Common myeloid progenitor, CD34-positive (primary cell): ENCODE results near the gene FAM25A.
"Not testable (repeated sequence)": the region's sequence is repeated elsewhere in the genome, so short reads cannot be mapped to it uniquely, and the experiment has no call there.

Source experiments
- CTCF ChIA-PET: fragments of 350-600 bp; sonication (Branson Sonifier 250); formaldehyde crosslinking; loops from one replicate; lab custom pipeline; 2021; ENCODE audit warnings: antibody characterized with exemption; lab: Charles Lee
- POLR2A ChIA-PET: fragments of 350-600 bp; sonication (Branson Sonifier 250); formaldehyde crosslinking; loops from one replicate; lab custom pipeline; 2021; ENCODE audit warnings: antibody characterized with exemption; lab: Charles Lee
- DNase-seq, 3 donors: peaks; one replicate each; pipeline versions ENCODE4 v3.0.0 to v3.0.0-alpha.2; 2013
- H3K27ac ChIP-seq, 2 experiments: 1 replicate in 1 of 2; 2 replicates in 1 of 2; pipeline ENCODE4 v1.7.0; 2013; ENCODE audit warnings: inconsistent platforms in 2 of 2, low read length in 2 of 2, mild to moderate bottlenecking in 2 of 2, low read depth in 1 of 2, moderate library complexity in 1 of 2; ENCODE audit not compliant: severe bottlenecking in 2 of 2, insufficient read depth in 1 of 2, poor library complexity in 1 of 2
- H3K27me3 ChIP-seq, 5 experiments: replicated peaks in 2 of 5; 1 replicate in 3 of 5; 2 replicates in 2 of 5; pipeline versions ENCODE4 v1.6.1 to v1.7.0; 2013; ENCODE audit warnings: low read length in 4 of 5, mild to moderate bottlenecking in 2 of 5, moderate library complexity in 2 of 5, inconsistent platforms in 1 of 5; ENCODE audit not compliant: insufficient read depth in 5 of 5, control insufficient read depth in 4 of 5
- H3K36me3 ChIP-seq, 4 experiments: 1 replicate in 2 of 4; 2 replicates in 2 of 4; pipeline versions ENCODE4 v1.6.1 to v1.7.0; 2013; ENCODE audit warnings: low read length in 3 of 4, control low read depth in 1 of 4, mild to moderate bottlenecking in 1 of 4; ENCODE audit not compliant: control insufficient read depth in 4 of 4, insufficient read depth in 4 of 4
- H3K4me1 ChIP-seq, 4 experiments: 1 replicate in 3 of 4; 2 replicates in 1 of 4; pipeline versions ENCODE4 v1.6.1 to v1.7.1; 2013; ENCODE audit warnings: low read length in 3 of 4, mild to moderate bottlenecking in 3 of 4, control low read depth in 1 of 4, inconsistent platforms in 1 of 4, moderate library complexity in 1 of 4; ENCODE audit not compliant: control insufficient read depth in 4 of 4, insufficient read depth in 4 of 4; ENCODE audit errors: control extremely low read depth in 1 of 4
- H3K4me3 ChIP-seq, 7 experiments: 1 replicate in 4 of 7; 2 replicates in 3 of 7; pipeline versions ENCODE4 v1.5.1 to v1.7.0; 2013; ENCODE audit warnings: mild to moderate bottlenecking in 7 of 7, low read length in 6 of 7, moderate library complexity in 6 of 7, inconsistent platforms in 2 of 7, low read depth in 2 of 7, control low read depth in 1 of 7; ENCODE audit not compliant: insufficient read depth in 4 of 7, control insufficient read depth in 1 of 7; ENCODE audit errors: extremely low read depth in 1 of 7
- H3K9me3 ChIP-seq, 5 experiments: 1 replicate in 4 of 5; 2 replicates in 1 of 5; pipeline versions ENCODE4 v1.6.1 to v1.7.1; 2013; ENCODE audit warnings: low read length in 4 of 5, mild to moderate bottlenecking in 2 of 5, inconsistent platforms in 1 of 5, low read depth in 1 of 5, moderate library complexity in 1 of 5; ENCODE audit not compliant: control insufficient read depth in 4 of 5, insufficient read depth in 2 of 5; ENCODE audit errors: control extremely low read depth in 1 of 5
- WGBS: methylation state at CpG from one replicate; pipeline ENCODE4 v1.1.5; 2013; ENCODE audit not compliant: insufficient coverage; 5-methylcytosine and 5-hydroxymethylcytosine counted together

The FAM25A gene

GRCh38 chr10:86991362-86991761, 28.7 kb upstream of the FAM25A start:
- H3K36me3 ChIP-seq, H3K4me1 ChIP-seq, DNase-seq, CTCF ChIA-PET, H3K27ac ChIP-seq, H3K9me3 ChIP-seq, H3K27me3 ChIP-seq, H3K4me3 ChIP-seq: not testable (repeated sequence)
- POLR2A ChIA-PET = interaction anchor here (0.7 kb wide), 1 partner anchor 35 kb away, joined by 3 read pairs; no protein-coding TSS in a partner anchor
- WGBS = no CpG with 5 or more reads among the region's 12 CpGs

DNA sequence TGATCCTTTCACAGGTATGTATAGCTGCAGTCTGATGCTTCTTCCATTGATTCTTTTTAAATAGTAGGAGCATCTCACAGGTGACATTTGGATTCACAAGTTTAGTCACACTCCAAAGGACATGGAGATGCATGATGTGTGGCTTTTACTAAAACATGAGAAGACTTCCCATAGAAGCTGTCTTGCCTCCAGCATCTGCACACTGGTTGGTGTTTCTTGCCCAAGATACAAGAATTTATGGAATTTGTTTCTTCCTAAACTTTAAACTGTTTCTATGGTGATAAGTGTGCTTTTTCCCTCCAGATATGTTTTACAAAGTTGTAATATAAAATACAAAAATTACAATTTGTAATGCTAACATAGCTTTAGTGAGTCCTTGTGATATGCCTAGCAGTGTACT, 27.6 kb upstream of the FAM25A start:
- Histone ChIP-seq H3K36me3 (no peaks in the 10 kb centered on the region), H3K9me3 (no peaks in the 10 kb centered on the region), H3K27ac (no peak overlapping the region), H3K4me3 (no peak overlapping the region), H3K4me1 (no peaks in the 10 kb centered on the region), H3K27me3 (no peaks in the 10 kb centered on the region)
- POLR2A ChIA-PET = no interaction called here
- CTCF ChIA-PET = no interaction called here
- no peak for DNase-seq

GRCh38 chr10:86992929-86993328, 27.2 kb upstream of the FAM25A start:
- DNase-seq = no peak
- Histone ChIP-seq H3K4me3 (no peak overlapping the region), H3K4me1 (no peaks in the 10 kb centered on the region), H3K9me3 (no peaks in the 10 kb centered on the region), H3K27me3 (no peaks in the 10 kb centered on the region), H3K36me3 (no peaks in the 10 kb centered on the region), H3K27ac (no peak overlapping the region)
- CTCF ChIA-PET = no interaction called here
- POLR2A ChIA-PET = no interaction called here
- no CpG with 5 or more reads among the region's 2 CpGs for WGBS

GRCh38 chr10:86999802-87000403, 20.2 kb upstream of the FAM25A start:
- H3K36me3 ChIP-seq, CTCF ChIA-PET, H3K4me1 ChIP-seq, H3K4me3 ChIP-seq, POLR2A ChIA-PET, H3K27ac ChIP-seq, H3K27me3 ChIP-seq, H3K9me3 ChIP-seq: not testable (repeated sequence)
- DNase-seq = peak in 2 of 3 donors; percentile 26 to 43
- WGBS = 62% methylated on average over 5 of the region's 6 CpGs

GRCh38 chr10:87000491-87000890, 19.6 kb upstream of the FAM25A start:
- POLR2A ChIA-PET = no interaction called here
- no peak overlapping the region for H3K4me3 ChIP-seq
- DNase-seq = no peak
- no peaks in the 10 kb centered on the region for H3K36me3 ChIP-seq
- peaks cover 0 to 2% (median 0%) of the 10 kb centered on the region in 4 experiments for H3K4me1 ChIP-seq
- H3K27ac ChIP-seq = no peak overlapping the region
- H3K27me3 ChIP-seq = no peaks in the 10 kb centered on the region
- no peaks in the 10 kb centered on the region for H3K9me3 ChIP-seq
- CTCF ChIA-PET = no interaction called here
- 83% methylated on average over 1 of the region's 3 CpGs for WGBS

- no CpG with 5 or more reads among the region's 1 CpG for WGBS
- CTCF ChIA-PET, H3K4me1 ChIP-seq, H3K9me3 ChIP-seq, H3K27me3 ChIP-seq, H3K4me3 ChIP-seq, DNase-seq, H3K36me3 ChIP-seq, H3K27ac ChIP-seq, POLR2A ChIA-PET: not testable (repeated sequence)
Observed at GRCh38 chr10:87007124-87007523, 13.0 kb upstream of the FAM25A start.

DNA sequence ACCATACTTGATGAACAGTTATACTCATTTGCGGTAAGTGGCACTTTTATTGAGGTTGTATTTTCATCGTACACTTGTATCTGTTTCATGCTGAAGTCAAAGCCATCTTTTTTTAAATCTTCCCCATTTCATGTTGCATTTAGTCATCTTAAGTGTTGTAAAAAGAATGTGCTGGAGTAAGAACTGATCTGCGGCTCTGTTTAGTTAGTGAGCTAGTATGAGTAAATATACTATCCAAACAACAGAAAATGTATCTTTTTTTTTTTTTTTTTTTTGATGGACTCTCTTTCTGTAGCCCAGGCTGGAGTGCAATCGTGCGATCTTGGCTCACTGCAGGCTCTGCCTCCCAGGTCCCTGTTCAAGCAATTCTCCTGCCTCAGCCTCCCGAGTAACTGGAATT, 12.4 kb upstream of the FAM25A start:
- H3K9me3 ChIP-seq, H3K27me3 ChIP-seq, POLR2A ChIA-PET, CTCF ChIA-PET, H3K27ac ChIP-seq, H3K4me1 ChIP-seq, H3K36me3 ChIP-seq, H3K4me3 ChIP-seq, DNase-seq: not testable (repeated sequence)
- WGBS = no CpG with 5 or more reads among the region's 6 CpGs
